B cell (primary cell): ENCODE data around the gene LILRB1. TPM values are rescaled to one million over a fixed set of nuclear protein-coding genes. Genes with fewer than 3 reads are reported as not detected.
"Not testable (repeated sequence)": the region's sequence is repeated elsewhere in the genome, so short reads cannot be mapped to it uniquely, and the experiment has no call there.

Experiments used
- ATAC-seq: fragments of 200-7000 bp; cut with Tn5 transposase; one replicate; pipeline ENCODE4 v1.10.0; 2021; ENCODE audit warnings: low read depth, mild to moderate bottlenecking, moderate number of reproducible peaks, moderate library complexity
- CTCF ChIA-PET: fragments of 350-600 bp; sonication (Branson Sonifier 250); formaldehyde crosslinking; loops from one replicate; lab custom pipeline; 2021; ENCODE audit warnings: antibody characterized with exemption, inconsistent platforms; lab: Charles Lee
- POLR2A ChIA-PET: fragments of 350-600 bp; sonication (Branson Sonifier 250); formaldehyde crosslinking; loops from one replicate; lab custom pipeline; 2021; ENCODE audit warnings: antibody characterized with exemption; lab: Charles Lee
- DNase-seq: peaks from one replicate; pipeline ENCODE4 v3.0.0; 2013
- H2AFZ ChIP-seq: 2 replicates; pipeline ENCODE4 v1.6.1; 2012; ENCODE audit warnings: mild to moderate bottlenecking, low read depth, low read length; ENCODE audit not compliant: insufficient read depth, poor library complexity, severe bottlenecking
- H3K27ac ChIP-seq, 2 donors: 1 replicate in 1 of 2; 2 replicates in 1 of 2; pipeline ENCODE4 v1.5.1; 2012 to 2013; ENCODE audit warnings: low read length in 2 of 2, mild to moderate bottlenecking in 2 of 2, moderate library complexity in 1 of 2
- H3K27me3 ChIP-seq, 4 experiments: fragments of 200-600 bp in 1 of 4; sonication (generic) in 1 of 4; replicated peaks in 1 of 4; 1 replicate in 2 of 4; 2 replicates in 2 of 4; pipeline versions ENCODE4 v1.6.1 to v1.7.0; 2013 to 2016; ENCODE audit warnings: low read length in 3 of 4, mild to moderate bottlenecking in 2 of 4, mixed read lengths in 1 of 4, moderate library complexity in 1 of 4; ENCODE audit not compliant: insufficient read depth in 4 of 4, control insufficient read depth in 3 of 4; ENCODE audit errors: control extremely low read depth in 1 of 4
- H3K36me3 ChIP-seq, 2 experiments: replicated peaks in 1 of 2; 1 replicate in 1 of 2; 2 replicates in 1 of 2; pipeline versions ENCODE4 v1.6.1 to v1.7.1; 2013; ENCODE audit warnings: low read length in 1 of 2; ENCODE audit not compliant: insufficient read depth in 2 of 2, control insufficient read depth in 1 of 2; ENCODE audit errors: control extremely low read depth in 1 of 2, extremely low read depth in 1 of 2
- H3K4me1 ChIP-seq, 2 donors: fragments of 200-600 bp in 1 of 2; sonication (generic) in 1 of 2; 1 replicate in 1 of 2; 2 replicates in 1 of 2; pipeline versions ENCODE4 v1.5.1 to v1.6.1; 2013 to 2017; ENCODE audit warnings: low read length in 2 of 2; ENCODE audit not compliant: control insufficient read depth in 2 of 2, insufficient read depth in 2 of 2
- H3K4me2 ChIP-seq: replicated peaks from 2 replicates; pipeline ENCODE3; 2012; ENCODE audit warnings: mild to moderate bottlenecking, low read depth, low read length; ENCODE audit not compliant: poor library complexity, severe bottlenecking
- H3K4me3 ChIP-seq, 5 experiments: fragments of 200-600 bp in 1 of 5; sonication (generic) in 1 of 5; 1 replicate in 3 of 5; 2 replicates in 2 of 5; pipeline versions ENCODE4 v1.5.1 to v1.7.0; 2011 to 2016; ENCODE audit warnings: low read length in 4 of 5, mild to moderate bottlenecking in 4 of 5, low read depth in 2 of 5, control low read depth in 1 of 5, moderate library complexity in 1 of 5; ENCODE audit not compliant: insufficient read depth in 1 of 5; ENCODE audit errors: control extremely low read depth in 1 of 5, extremely low read depth in 1 of 5
- H3K79me2 ChIP-seq: fragments of 200-600 bp; sonication (generic); one replicate; pipeline ENCODE4 v1.6.0; 2016; ENCODE audit warnings: low read length; ENCODE audit not compliant: control insufficient read depth, insufficient read depth
- H3K9ac ChIP-seq: fragments of 200-600 bp; sonication (generic); 2 replicates; pipeline ENCODE4 v1.6.1; 2017; ENCODE audit warnings: mild to moderate bottlenecking, low read length, moderate library complexity
- H3K9me3 ChIP-seq, 3 donors: one replicate each; pipeline versions ENCODE4 v1.6.1 to v1.7.1; 2013; ENCODE audit warnings: low read length in 2 of 3; ENCODE audit not compliant: control insufficient read depth in 2 of 3, insufficient read depth in 1 of 3; ENCODE audit errors: control extremely low read depth in 1 of 3
- H4K20me1 ChIP-seq: 2 replicates; pipeline ENCODE4 v1.6.0; 2012; ENCODE audit warnings: mild to moderate bottlenecking, low read length; ENCODE audit not compliant: insufficient read depth, control insufficient read depth, poor library complexity, severe bottlenecking
- H3K27ac Mint-ChIP-seq: one replicate; pipeline ENCODE4 v1.8.0; 2021; ENCODE audit warnings: mixed read lengths
- H3K27me3 Mint-ChIP-seq: one replicate; pipeline ENCODE4 v1.8.0; 2021; ENCODE audit warnings: mixed read lengths
- H3K4me1 Mint-ChIP-seq: one replicate; pipeline ENCODE4 v1.8.0; 2021; ENCODE audit warnings: mixed read lengths
- H3K4me3 Mint-ChIP-seq: one replicate; pipeline ENCODE4 v1.8.0; 2021; ENCODE audit warnings: mixed read lengths
- H3K9me3 Mint-ChIP-seq: one replicate; pipeline ENCODE4 v1.8.0; 2022; ENCODE audit warnings: mixed read lengths; ENCODE audit not compliant: insufficient read depth
- CTCF ChIP-seq: fragments of 200-600 bp; IDR thresholded peaks from one replicate; pipeline ENCODE4 v1.8.0; 2022; ENCODE audit warnings: antibody characterized with exemption, mild to moderate bottlenecking
- EZH2 ChIP-seq: IDR thresholded peaks from 2 replicates; pipeline ENCODE4 v1.6.1; 2012; ENCODE audit warnings: borderline replicate concordance, low read depth, mild to moderate bottlenecking, moderate library complexity, low read length; ENCODE audit not compliant: insufficient read depth, poor library complexity, severe bottlenecking
- WGBS: methylation state at CpG from one replicate; pipeline ENCODE4 v1.1.5; 2013; ENCODE audit warnings: missing lambda C conversion rate; ENCODE audit not compliant: insufficient coverage; 5-methylcytosine and 5-hydroxymethylcytosine counted together
- intact Hi-C: fragments of 100-400 bp; cut with micrococcal nuclease; formaldehyde crosslinking; loops from one replicate; pipeline ENCODE4 v1.10.0; 2022
- polyA plus RNA-seq: library from polyadenylated mRNA; depleted of rRNA; stranded (reverse); fragments of >200 nt; gene quantifications from 2 replicates; pipeline ENCODE4 v1.2.3, GENCODE V29; 2012
- total RNA-seq, 2 donors: library from RNA; stranded (reverse); fragments of 120-200 nt in 1 of 2; gene quantifications; 1 replicate in 1 of 2; 2 replicates in 1 of 2; pipeline versions ENCODE4 v1.2.3 to v1.2.4, GENCODE V29; 2013 to 2022

LILRB1 gene
- total and polyA plus RNA-seq, 2 donors (not counting 1 experiment from before 2014, with no cell fraction given) = 138 to 170 TPM

DNA sequence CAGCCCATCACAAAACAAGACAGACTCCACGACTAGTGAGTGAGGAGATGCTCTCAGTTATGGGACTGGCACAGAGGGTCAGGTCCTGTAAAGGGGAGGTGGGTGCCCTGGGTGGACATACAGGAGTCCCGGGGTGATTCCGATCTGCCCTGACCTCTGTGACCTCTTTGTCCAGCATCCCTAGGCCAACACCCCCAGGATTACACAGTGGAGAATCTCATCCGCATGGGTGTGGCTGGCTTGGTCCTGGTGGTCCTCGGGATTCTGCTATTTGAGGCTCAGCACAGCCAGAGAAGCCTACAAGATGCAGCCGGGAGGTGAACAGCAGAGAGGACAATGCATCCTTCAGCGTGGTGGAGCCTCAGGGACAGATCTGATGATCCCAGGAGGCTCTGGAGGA lies 43.3 kb upstream of the LILRB1 start:
- no peaks in the 10 kb centered on the region for H3K36me3 ChIP-seq
- ChIA-PET CTCF (no interaction called here), POLR2A (no interaction called here)
- no peak overlapping the region for H3K4me3 ChIP-seq
- intact Hi-C loops = no loop called here
- no peak overlapping the region for H3K4me2 ChIP-seq
- peaks cover 4 to 8% of the 10 kb centered on the region in 2 donors for H3K4me1 ChIP-seq
- peaks cover 6% of the 10 kb centered on the region for H3K4me1 Mint-ChIP-seq
- H3K9me3 Mint-ChIP-seq = peaks cover 3% of the 10 kb centered on the region
- no peaks in the 10 kb centered on the region for H3K79me2 ChIP-seq
- H3K27ac Mint-ChIP-seq = no peak overlapping the region
- H3K4me3 Mint-ChIP-seq = no peak overlapping the region
- WGBS = 90% methylated on average over 6 of the region's 7 CpGs
- peaks cover 0 to 17% (median 5%) of the 10 kb centered on the region in 3 donors for H3K9me3 ChIP-seq
- no peak overlapping the region for H3K9ac ChIP-seq
- no peaks in the 10 kb centered on the region for H4K20me1 ChIP-seq
- H3K27me3 ChIP-seq = peaks cover 0 to 8% (median 4%) of the 10 kb centered on the region in 4 experiments
- ATAC-seq (no peak), DNase-seq (no peak)
- H3K27me3 Mint-ChIP-seq = peaks cover 60% of the 10 kb centered on the region
- no peak for TF ChIP-seq EZH2
- TF ChIP-seq CTCF = no peak
- no peak overlapping the region for H3K27ac ChIP-seq
- H2AFZ ChIP-seq = no peak overlapping the region

- H3K9me3 Mint-ChIP-seq, H3K36me3 ChIP-seq, H3K27ac ChIP-seq, H4K20me1 ChIP-seq, H3K79me2 ChIP-seq, H3K27me3 ChIP-seq, H2AFZ ChIP-seq, intact Hi-C loops, POLR2A ChIA-PET: not testable (repeated sequence)
- Histone ChIP-seq H3K9me3 (peaks cover 0 to 21% (median 5%) of the 10 kb centered on the region in 3 donors), H3K4me3 (peak within 1 kb of the TSS in 3 of 5 experiments; percentile 12 to 50 (median 39)), H3K9ac (peak within 1 kb of the TSS; percentile 35), H3K4me1 (peaks cover 24 to 32% of the 10 kb centered on the region in 2 donors), H3K4me2 (peak within 1 kb of the TSS; percentile 55)
- peak within 1 kb of the TSS; percentile 77 for H3K4me3 Mint-ChIP-seq
- H3K27me3 Mint-ChIP-seq = peaks cover 20% of the 10 kb centered on the region
- DNase-seq (peak; percentile 55), ATAC-seq (peak; percentile 43)
- peak within 1 kb of the TSS; percentile 71 for H3K27ac Mint-ChIP-seq
- CTCF ChIA-PET = interaction anchor here (0.8 kb wide), 1 partner anchor 45 kb away, joined by 3 read pairs; no protein-coding TSS in a partner anchor
- H3K4me1 Mint-ChIP-seq = peaks cover 24% of the 10 kb centered on the region
- 0% methylated on average over 3 of the region's 6 CpGs for WGBS
These were observed 36.8 kb upstream of the LILRB1 start, which contains the start of gene LILRA1 for GRCh38 chr19:54593445-54593844. Gene LILRA1, plus strand, starts transcription at chr19:54593632. Its CDS starts 613 bp downstream, at chr19:54594245.

DNA sequence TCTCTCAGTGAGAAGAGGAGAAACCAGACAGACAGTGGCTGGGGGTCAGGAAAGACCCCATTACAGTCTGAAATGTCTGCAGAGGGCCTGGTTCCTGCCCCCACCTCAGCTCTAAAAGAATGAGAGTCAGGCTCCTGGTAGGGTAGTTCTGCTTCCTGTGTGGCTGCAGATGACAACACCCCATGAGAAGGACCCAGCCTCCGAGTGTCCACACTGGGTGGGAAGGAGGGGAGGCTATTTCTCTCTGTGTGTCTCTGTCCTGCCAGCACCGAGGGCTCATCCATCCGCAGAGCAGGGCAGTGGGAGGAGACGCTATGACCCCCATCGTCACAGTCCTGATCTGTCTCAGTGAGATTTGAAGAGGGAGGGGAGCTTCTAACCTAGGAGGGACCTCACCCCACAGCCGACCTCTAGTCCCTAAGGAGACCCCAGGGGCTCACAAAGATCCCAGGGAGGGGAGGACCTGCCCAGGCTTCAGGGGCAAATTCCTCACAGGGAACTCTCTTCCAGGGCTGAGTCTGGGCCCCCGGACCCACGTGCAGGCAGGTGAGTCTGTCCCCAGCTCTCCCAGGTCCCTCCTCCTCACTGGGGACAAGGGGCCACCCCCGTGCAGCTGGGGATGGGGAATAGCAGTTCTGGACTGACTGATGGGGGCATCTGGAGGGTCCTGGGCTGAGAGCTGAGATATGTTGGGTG lies 36.2 kb upstream of the LILRB1 start:
- not testable (repeated sequence) for ATAC-seq

More for the DNA sequence above, 36.2 kb upstream of the LILRB1 start:
- DNase-seq, H3K36me3 ChIP-seq, H3K27ac ChIP-seq, intact Hi-C loops, H3K9me3 Mint-ChIP-seq, H3K27me3 ChIP-seq, POLR2A ChIA-PET, H3K79me2 ChIP-seq, H4K20me1 ChIP-seq, H2AFZ ChIP-seq: not testable (repeated sequence)
- peak overlapping the region; percentile 77 for H3K4me3 Mint-ChIP-seq
- Histone ChIP-seq H3K9me3 (peaks cover 0 to 21% (median 5%) of the 10 kb centered on the region in 3 donors), H3K9ac (peak overlapping the region; percentile 35), H3K4me2 (peak overlapping the region; percentile 55), H3K4me1 (peaks cover 24 to 32% of the 10 kb centered on the region in 2 donors), H3K4me3 (peak overlapping the region in 3 of 5 experiments; percentile 12 to 50 (median 39))
- peak overlapping the region; percentile 71 for H3K27ac Mint-ChIP-seq
- peaks cover 24% of the 10 kb centered on the region for H3K4me1 Mint-ChIP-seq
- CTCF ChIA-PET = interaction anchor here (0.8 to 1.4 kb wide), 2 partner anchors 22 to 45 kb away, joined by 3 read pairs; no protein-coding TSS in a partner anchor
- H3K27me3 Mint-ChIP-seq = peaks cover 16% of the 10 kb centered on the region
- 75% methylated on average over 3 of the region's 9 CpGs for WGBS
